Sciatic nerve (tissue), 2 donors: Measurements from ENCODE around the gene NXNL2. TPM values are rescaled to one million over a fixed set of nuclear protein-coding genes. Genes with fewer than 3 reads are reported as not detected.

Experiments
- ATAC-seq: fragments of 200-7000 bp; cut with Tn5 transposase; one replicate; pipeline ENCODE4 v1.9.1; 2020; ENCODE audit warnings: mild to moderate bottlenecking, moderate library complexity
- DNase-seq: peaks from one replicate; pipeline ENCODE4 v3.0.0-alpha.2; 2020; ENCODE audit warnings: low spot score
- intact Hi-C: fragments of 100-400 bp; cut with DNase I; formaldehyde crosslinking; loops from one replicate; pipeline ENCODE4 v1.14.2; 2022
- total RNA-seq: library from RNA; stranded (reverse); fragmentation: NEBNext Ultra II Directional; extraction: Animal tissue kit (Norgen Biotek cat#: 25700); gene quantifications from one replicate; pipeline ENCODE4 v1.2.1, GENCODE V29; 2021
- donor health status: DM: no; HTN: no; CAD: no.
- donor health status: DM: no; HTN: no; CAD: no.

The NXNL2 gene
- total RNA-seq: 1.3 TPM

GRCh38 chr9:88534456-88535225 lies at the start of gene NXNL2:
Gene NXNL2, plus strand, starts transcription at chr9:88535178. Its CDS starts 257 bp downstream, at chr9:88535435.
- ATAC-seq (peak; percentile 84), DNase-seq (peak; percentile 94)
- intact Hi-C loops: no loop called here

- ATAC-seq (no peak), DNase-seq (no peak)
- intact Hi-C loops: no loop called here
These were observed 46.8 kb upstream of the NXNL2 start for GRCh38 chr9:88488166-88488565.

GRCh38 chr9:88494983-88495721 lies 39.8 kb upstream of the NXNL2 start:
- ATAC-seq (no peak), DNase-seq (no peak)
- intact Hi-C loops: no loop called here

- intact Hi-C loops: no loop called here
- DNase-seq (no peak), ATAC-seq (no peak)
These were observed 37.8 kb upstream of the NXNL2 start for GRCh38 chr9:88497224-88497623.

GRCh38 chr9:88498880-88499279 lies 36.1 kb upstream of the NXNL2 start:
- no peak for ATAC-seq
- no peak for DNase-seq
- intact Hi-C loops: no loop called here

- no peak for ATAC-seq
- intact Hi-C loops: no loop called here
These were observed 33.9 kb upstream of the NXNL2 start for GRCh38 chr9:88501086-88501485.

GRCh38 chr9:88502552-88503034 lies 32.4 kb upstream of the NXNL2 start:
- DNase-seq (no peak), ATAC-seq (no peak)
- intact Hi-C loops: no loop called here

More at GRCh38 chr9:88501086-88501485, 33.9 kb upstream of the NXNL2 start:
- no peak for DNase-seq

- DNase-seq: no peak
- intact Hi-C loops: no loop called here
- no peak for ATAC-seq
These were observed 31.7 kb upstream of the NXNL2 start for GRCh38 chr9:88503081-88503844.

GRCh38 chr9:88503845-88504764 lies 30.9 kb upstream of the NXNL2 start:
- DNase-seq (no peak), ATAC-seq (no peak)
- intact Hi-C loops: no loop called here

- no peak for ATAC-seq
- intact Hi-C loops: no loop called here
- no peak for DNase-seq
These were observed 26.7 kb upstream of the NXNL2 start for GRCh38 chr9:88508326-88508725.

- intact Hi-C loops: no loop called here
- ATAC-seq: no peak
- no peak for DNase-seq
These were observed 23.1 kb upstream of the NXNL2 start for GRCh38 chr9:88511906-88512305.

GRCh38 chr9:88514247-88514646 lies 20.7 kb upstream of the NXNL2 start:
- intact Hi-C loops: no loop called here
- ATAC-seq: no peak
- no peak for DNase-seq

- intact Hi-C loops: no loop called here
- DNase-seq (no peak), ATAC-seq (no peak)
These were observed 13.7 kb upstream of the NXNL2 start for GRCh38 chr9:88521308-88521707.

- ATAC-seq (no peak), DNase-seq (no peak)
- intact Hi-C loops: no loop called here
These were observed 12.6 kb upstream of the NXNL2 start for GRCh38 chr9:88522360-88522759.

GRCh38 chr9:88523056-88523455 lies 11.9 kb upstream of the NXNL2 start:
- DNase-seq (no peak), ATAC-seq (no peak)
- intact Hi-C loops: no loop called here

- no peak for DNase-seq
- intact Hi-C loops: no loop called here
- ATAC-seq: no peak
These were observed 10.1 kb upstream of the NXNL2 start for GRCh38 chr9:88524911-88525310.

GRCh38 chr9:88527618-88528017 lies 7.4 kb upstream of the NXNL2 start:
- ATAC-seq (no peak), DNase-seq (no peak)
- intact Hi-C loops: no loop called here

GRCh38 chr9:88528080-88528790 lies 6.7 kb upstream of the NXNL2 start:
- intact Hi-C loops: no loop called here
- no peak for ATAC-seq

More at GRCh38 chr9:88528080-88528790, 6.7 kb upstream of the NXNL2 start:
- no peak for DNase-seq
